Epithelial cell of proximal tubule (primary cell): ENCODE measurements around the gene MAN2A2. TPM values are rescaled to one million over a fixed set of nuclear protein-coding genes. Genes with fewer than 3 reads are reported as not detected.

Experiments
- DNase-seq: peaks from one replicate; pipeline ENCODE4 v3.0.0-alpha.2; 2011; ENCODE audit warnings: low read depth
- H3K4me3 ChIP-seq: 2 replicates; pipeline ENCODE4 v1.5.1; 2011; ENCODE audit warnings: low read depth, mild to moderate bottlenecking, low read length
- total RNA-seq: library from RNA; depleted of rRNA; stranded (reverse); fragments of >200 nt; gene quantifications from 2 replicates; pipeline ENCODE4 v1.2.3, GENCODE V29; 2015
- TF ChIP-seq, protein P1 (sequence below): conservative IDR thresholded peaks from 2 replicates; pipeline ENCODE4 v1.5.1; 2012; ENCODE audit warnings: low read depth, mild to moderate bottlenecking, low read length

Gene MAN2A2
- total RNA-seq, 1 donor from 2014 or later, result 25.3 TPM

GRCh38 chr15:90866161-90866715, 36.9 kb upstream of the MAN2A2 start:
- H3K4me3 ChIP-seq, result no peak overlapping the region
- DNase-seq, result no peak
- TF ChIP-seq, protein P1, sequence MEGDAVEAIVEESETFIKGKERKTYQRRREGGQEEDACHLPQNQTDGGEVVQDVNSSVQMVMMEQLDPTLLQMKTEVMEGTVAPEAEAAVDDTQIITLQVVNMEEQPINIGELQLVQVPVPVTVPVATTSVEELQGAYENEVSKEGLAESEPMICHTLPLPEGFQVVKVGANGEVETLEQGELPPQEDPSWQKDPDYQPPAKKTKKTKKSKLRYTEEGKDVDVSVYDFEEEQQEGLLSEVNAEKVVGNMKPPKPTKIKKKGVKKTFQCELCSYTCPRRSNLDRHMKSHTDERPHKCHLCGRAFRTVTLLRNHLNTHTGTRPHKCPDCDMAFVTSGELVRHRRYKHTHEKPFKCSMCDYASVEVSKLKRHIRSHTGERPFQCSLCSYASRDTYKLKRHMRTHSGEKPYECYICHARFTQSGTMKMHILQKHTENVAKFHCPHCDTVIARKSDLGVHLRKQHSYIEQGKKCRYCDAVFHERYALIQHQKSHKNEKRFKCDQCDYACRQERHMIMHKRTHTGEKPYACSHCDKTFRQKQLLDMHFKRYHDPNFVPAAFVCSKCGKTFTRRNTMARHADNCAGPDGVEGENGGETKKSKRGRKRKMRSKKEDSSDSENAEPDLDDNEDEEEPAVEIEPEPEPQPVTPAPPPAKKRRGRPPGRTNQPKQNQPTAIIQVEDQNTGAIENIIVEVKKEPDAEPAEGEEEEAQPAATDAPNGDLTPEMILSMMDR, result no peak

GRCh38 chr15:90866800-90867199, 36.3 kb upstream of the MAN2A2 start:
- DNase-seq, result no peak
- TF ChIP-seq, protein P1, result no peak
- no peak overlapping the region for H3K4me3 ChIP-seq

DNA sequence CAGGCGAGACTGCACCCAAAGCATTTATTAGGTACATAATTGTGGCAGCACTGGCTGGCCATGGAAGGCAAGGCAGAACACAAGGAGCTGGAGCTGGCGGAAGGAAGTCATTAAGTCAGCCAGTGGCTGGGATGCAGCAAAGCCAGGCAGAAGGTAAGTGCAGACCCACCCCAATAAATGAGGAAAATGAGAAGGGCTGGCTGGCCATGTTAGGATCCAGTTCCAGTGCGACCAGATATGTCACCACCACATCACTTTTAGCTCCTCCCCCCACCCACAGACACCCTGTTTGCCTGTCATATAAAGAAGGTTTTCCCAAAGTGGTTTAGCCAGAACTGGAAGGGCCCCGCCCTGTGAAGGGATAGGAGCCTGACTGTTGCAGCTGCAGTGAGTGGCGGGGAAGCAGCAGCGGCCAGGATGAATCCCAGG, 34.8 kb upstream of the MAN2A2 start, which contains the start of gene FURIN:
Gene FURIN, plus strand, starts transcription at position 328 of the 429 bp plus-strand sequence. CDS start 7,153 bp downstream, outside the sequence.
- no peak within 1 kb of the TSS for H3K4me3 ChIP-seq
- no peak for DNase-seq
- TF ChIP-seq, protein P1, result no peak

DNA sequence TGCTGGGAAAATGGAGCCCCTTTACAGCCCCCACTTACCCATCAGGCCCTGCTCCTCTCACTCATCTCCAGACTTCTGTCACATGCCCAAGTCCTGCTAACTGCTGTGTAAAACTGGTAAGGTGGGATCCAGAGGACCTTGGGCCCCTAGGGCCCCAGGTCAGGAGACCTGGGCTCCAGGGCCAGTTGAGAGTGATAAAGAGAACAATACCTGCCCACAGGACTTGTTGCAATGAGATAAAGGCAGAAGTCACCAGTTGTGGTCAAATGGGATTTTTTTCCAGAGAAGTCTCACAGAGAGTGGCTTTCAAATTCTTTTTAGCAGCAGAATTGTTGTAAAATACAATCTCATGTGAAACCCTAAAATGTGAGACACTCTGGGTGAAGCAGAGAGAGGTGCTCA, 34.0 kb upstream of the MAN2A2 start:
- no peak overlapping the region for H3K4me3 ChIP-seq
- TF ChIP-seq, protein P1, result no peak
- DNase-seq, result no peak

DNA sequence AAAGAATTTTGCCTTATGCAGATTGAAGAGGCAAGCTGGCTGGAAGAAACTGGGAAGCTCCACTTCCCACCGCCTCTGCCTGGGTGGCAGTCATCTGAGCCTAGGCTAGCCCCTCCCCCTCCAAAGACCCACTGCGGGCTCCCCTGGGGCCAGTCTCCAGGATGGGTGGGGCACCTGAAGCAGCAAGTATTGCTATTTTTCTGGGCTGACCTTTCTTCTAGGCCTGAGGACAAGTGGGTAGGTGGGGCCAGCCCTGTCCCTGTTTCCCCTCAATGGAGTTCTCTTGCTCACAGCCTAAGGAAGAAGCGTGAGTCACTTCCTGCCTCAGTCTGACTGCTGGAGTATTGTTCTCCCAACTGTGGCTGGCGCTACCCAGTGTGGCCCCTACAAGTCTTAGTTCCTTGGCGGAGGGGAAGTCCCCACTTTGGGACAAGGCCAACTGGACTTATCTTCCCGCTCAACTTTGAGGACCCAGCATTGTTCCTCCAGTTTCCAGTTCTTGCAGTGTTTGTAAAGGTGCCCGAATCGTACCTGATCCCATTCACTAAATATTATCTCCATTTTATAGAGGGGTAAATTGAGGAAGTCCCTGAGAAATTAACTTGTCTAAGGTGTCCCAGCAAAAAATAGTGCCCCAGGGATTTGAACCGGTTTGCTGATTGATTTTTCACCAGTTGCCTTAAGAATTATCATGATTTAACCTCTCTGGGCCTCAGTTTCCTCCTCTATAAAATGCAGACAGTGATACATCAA, 33.3 kb upstream of the MAN2A2 start:
- peak overlapping the region; percentile 83 for H3K4me3 ChIP-seq
- TF ChIP-seq, protein P1, result no peak
- DNase-seq, result peak; percentile 40

- DNase-seq, result no peak
- TF ChIP-seq, protein P1, result no peak
- peak overlapping the region; percentile 83 for H3K4me3 ChIP-seq
These were observed 32.6 kb upstream of the MAN2A2 start for GRCh38 chr15:90870354-90871138.
